ENCODE results near the gene MRPL32.

- no peak for TF ChIP-seq CTCF (CRISPR knock-in tag; IDR thresholded peaks at IDR 0.05)
- TF ChIP-seq HDAC1 (CRISPR knock-in tag; IDR thresholded peaks at IDR 0.05): no peak
- TF ChIP-seq NR2F2 (IDR thresholded peaks at IDR 0.05; ENCODE audit: borderline replicate concordance, low read depth): no peak
- TF ChIP-seq ZNF20 (CRISPR knock-in tag; IDR thresholded peaks at IDR 0.05): no peak
- no peak for TF ChIP-seq MAFK (conservative IDR thresholded peaks at IDR 0.05 in 1 of 2, IDR thresholded peaks at IDR 0.05 in 1 of 2; ENCODE audit: low read length in 2 of 2)
Measured at GRCh38 chr7:42931447-42931833, 736 bp upstream of the MRPL32 start.
